SK-N-SH (cell line): Measurements from ENCODE around the gene GOLGA8O.
"Not testable (repeated sequence)": the region's sequence is repeated elsewhere in the genome, so short reads cannot be mapped to it uniquely, and the experiment has no call there.

Source experiments
- EP300 ChIP-seq, 2 experiments: IDR thresholded peaks; 2 replicates each; pipeline versions ENCODE4 v1.4.0 to v1.6.1; 2012; ENCODE audit warnings: borderline replicate concordance in 1 of 2, low read depth in 1 of 2, low read length in 1 of 2
- FOSL2 ChIP-seq: IDR thresholded peaks from 2 replicates; pipeline ENCODE4 v1.4.0; 2012; ENCODE audit warnings: low read depth, mild to moderate bottlenecking, moderate library complexity, borderline replicate concordance
- NRF1 ChIP-seq: IDR thresholded peaks from 2 replicates; pipeline ENCODE4 v1.6.1; 2012; ENCODE audit warnings: low read depth, mild to moderate bottlenecking, low read length
- SIN3A ChIP-seq: IDR thresholded peaks from 2 replicates; pipeline ENCODE4 v1.6.1; 2012; ENCODE audit warnings: low read depth, mild to moderate bottlenecking, low read length, moderate library complexity, borderline replicate concordance
- TCF12 ChIP-seq: IDR thresholded peaks from 2 replicates; pipeline ENCODE4 v1.4.0; 2012
- TF ChIP-seq, protein P1 (sequence below): fragments of 200-600 bp; sonication (generic); IDR thresholded peaks from 2 replicates; pipeline ENCODE4 v1.6.1; 2017; ENCODE audit warnings: antibody characterized with exemption, mild to moderate bottlenecking, moderate library complexity

DNA sequence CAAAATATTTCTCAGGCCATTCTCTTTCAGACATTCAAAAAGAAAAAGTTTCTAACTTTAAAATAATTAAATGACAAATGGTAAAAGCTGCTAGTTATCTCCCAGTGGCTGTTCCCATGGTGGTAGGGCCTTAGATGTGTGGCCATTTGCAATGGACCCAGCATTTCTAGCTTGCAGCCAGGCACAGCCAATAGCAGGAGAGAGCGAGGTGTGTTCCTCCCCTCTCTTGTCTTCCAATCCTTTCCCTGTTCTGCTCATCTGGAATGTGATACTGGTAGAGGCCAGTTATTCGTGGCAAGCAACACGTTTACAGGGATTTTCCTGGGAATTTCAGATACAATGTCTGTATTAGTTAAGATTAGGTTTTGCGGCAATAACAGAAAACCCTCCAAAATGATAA is 37.3 kb upstream of the GOLGA8O start:
- TF ChIP-seq TCF12; FOSL2; SIN3A; EP300 (IDR thresholded peaks at IDR 0.05; ENCODE audit: borderline replicate concordance in 1 of 2, low read depth in 1 of 2, low read length in 1 of 2); NRF1: not testable (repeated sequence)
- TF ChIP-seq, protein P1, sequence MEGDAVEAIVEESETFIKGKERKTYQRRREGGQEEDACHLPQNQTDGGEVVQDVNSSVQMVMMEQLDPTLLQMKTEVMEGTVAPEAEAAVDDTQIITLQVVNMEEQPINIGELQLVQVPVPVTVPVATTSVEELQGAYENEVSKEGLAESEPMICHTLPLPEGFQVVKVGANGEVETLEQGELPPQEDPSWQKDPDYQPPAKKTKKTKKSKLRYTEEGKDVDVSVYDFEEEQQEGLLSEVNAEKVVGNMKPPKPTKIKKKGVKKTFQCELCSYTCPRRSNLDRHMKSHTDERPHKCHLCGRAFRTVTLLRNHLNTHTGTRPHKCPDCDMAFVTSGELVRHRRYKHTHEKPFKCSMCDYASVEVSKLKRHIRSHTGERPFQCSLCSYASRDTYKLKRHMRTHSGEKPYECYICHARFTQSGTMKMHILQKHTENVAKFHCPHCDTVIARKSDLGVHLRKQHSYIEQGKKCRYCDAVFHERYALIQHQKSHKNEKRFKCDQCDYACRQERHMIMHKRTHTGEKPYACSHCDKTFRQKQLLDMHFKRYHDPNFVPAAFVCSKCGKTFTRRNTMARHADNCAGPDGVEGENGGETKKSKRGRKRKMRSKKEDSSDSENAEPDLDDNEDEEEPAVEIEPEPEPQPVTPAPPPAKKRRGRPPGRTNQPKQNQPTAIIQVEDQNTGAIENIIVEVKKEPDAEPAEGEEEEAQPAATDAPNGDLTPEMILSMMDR, result not testable (repeated sequence)
